ENCODE results near the gene BRD7. TPM values are rescaled to one million over a fixed set of nuclear protein-coding genes. Genes with fewer than 3 reads are reported as not detected.
"Not testable (repeated sequence)": the region's sequence is repeated elsewhere in the genome, so short reads cannot be mapped to it uniquely, and the experiment has no call there.

BRD7 gene
- total and polyA plus RNA-seq, 4 donors = 55.2 to 105 (median 92.9) TPM

GRCh38 chr16:50345210-50345609 lies 23.6 kb downstream of the BRD7 start:
- not testable (repeated sequence) for H3K4me3 ChIP-seq (ENCODE audit: low read depth, low read length); H3K4me1 ChIP-seq (ENCODE audit: control insufficient read depth, insufficient read depth, low read length); H3K27ac ChIP-seq (ENCODE audit: low read depth, low read length); DNase-seq (ENCODE audit: low read depth in 4 of 6, low spot score in 6 of 6); H3K27me3 ChIP-seq (ENCODE audit: control insufficient read depth, insufficient read depth, low read length); H3K9me3 ChIP-seq (ENCODE audit: control insufficient read depth, insufficient read depth, low read length)
- WGBS (ENCODE audit: insufficient coverage) = no CpG with 5 or more reads among the region's 2 CpGs
- peaks cover 12% of the 10 kb centered on the region for H3K36me3 ChIP-seq (ENCODE audit: control insufficient read depth, insufficient read depth, low read length)

- not testable (repeated sequence) for H3K9me3 ChIP-seq (ENCODE audit: control insufficient read depth, insufficient read depth, low read length); H3K27ac ChIP-seq (ENCODE audit: low read depth, low read length); H3K27me3 ChIP-seq (ENCODE audit: control insufficient read depth, insufficient read depth, low read length); H3K4me3 ChIP-seq (ENCODE audit: low read depth, low read length); H3K4me1 ChIP-seq (ENCODE audit: control insufficient read depth, insufficient read depth, low read length); DNase-seq (ENCODE audit: low read depth in 4 of 6, low spot score in 6 of 6)
- H3K36me3 ChIP-seq (ENCODE audit: control insufficient read depth, insufficient read depth, low read length) = peaks cover 12% of the 10 kb centered on the region
- WGBS (ENCODE audit: insufficient coverage) = 53% methylated on average over 7 of the region's 8 CpGs
Measured at GRCh38 chr16:50343566-50343965, 25.2 kb downstream of the BRD7 start.

GRCh38 chr16:50340578-50340977 lies 28.2 kb downstream of the BRD7 start:
- Histone ChIP-seq H3K4me3 (ENCODE audit: low read depth, low read length) (no peak overlapping the region), H3K27ac (ENCODE audit: low read depth, low read length) (no peak overlapping the region), H3K27me3 (ENCODE audit: control insufficient read depth, insufficient read depth, low read length) (no peaks in the 10 kb centered on the region), H3K9me3 (ENCODE audit: control insufficient read depth, insufficient read depth, low read length) (no peaks in the 10 kb centered on the region), H3K4me1 (ENCODE audit: control insufficient read depth, insufficient read depth, low read length) (no peaks in the 10 kb centered on the region), H3K36me3 (ENCODE audit: control insufficient read depth, insufficient read depth, low read length) (peaks cover 12% of the 10 kb centered on the region)
- no CpG with 5 or more reads among the region's 2 CpGs for WGBS (ENCODE audit: insufficient coverage)
- no peak for DNase-seq (ENCODE audit: low read depth in 4 of 6, low spot score in 6 of 6)

DNA sequence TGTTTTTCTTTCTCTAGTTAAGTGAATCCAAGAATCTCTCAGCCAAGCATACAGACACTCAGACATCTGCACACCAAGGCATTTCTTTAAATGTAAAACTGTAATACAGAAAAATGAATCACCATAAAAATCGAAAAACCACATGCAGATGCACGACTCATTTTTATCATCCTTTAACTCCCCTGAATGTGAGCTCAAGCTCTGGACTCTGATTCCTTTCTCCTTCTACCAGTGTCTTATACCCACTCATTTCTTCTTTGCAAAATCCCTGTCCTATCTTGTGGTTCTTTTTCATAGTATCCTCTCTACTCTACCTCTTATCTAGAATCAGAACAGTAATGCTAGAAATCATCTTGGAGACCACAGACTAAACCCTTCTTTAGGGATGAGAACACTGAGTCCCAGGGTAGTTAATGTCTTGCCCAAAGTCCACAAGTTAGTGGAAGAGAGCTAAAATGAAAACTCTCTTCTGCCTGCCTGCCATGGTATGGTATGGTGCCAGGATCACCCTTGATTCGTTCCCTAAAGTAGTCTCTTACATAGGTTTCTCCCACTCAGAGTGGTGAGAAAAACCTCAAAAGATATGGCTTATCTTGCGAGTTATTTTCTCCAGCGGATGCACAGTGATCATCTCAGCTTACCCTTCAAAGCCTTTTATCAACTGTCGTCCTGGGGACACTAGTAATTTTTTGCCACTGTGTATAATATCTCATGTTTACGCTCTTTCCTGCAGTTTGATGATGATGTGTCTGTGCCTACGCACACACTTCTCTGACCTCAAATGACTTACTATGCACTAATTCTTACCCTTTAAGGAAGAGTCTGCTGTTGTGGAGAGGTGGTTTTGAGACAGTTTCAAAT lies 30.2 kb downstream of the BRD7 start:
- Histone ChIP-seq H3K4me3 (ENCODE audit: low read depth, low read length) (no peak overlapping the region), H3K36me3 (ENCODE audit: control insufficient read depth, insufficient read depth, low read length) (peaks cover 14% of the 10 kb centered on the region), H3K27ac (ENCODE audit: low read depth, low read length) (no peak overlapping the region), H3K4me1 (ENCODE audit: control insufficient read depth, insufficient read depth, low read length) (no peaks in the 10 kb centered on the region), H3K9me3 (ENCODE audit: control insufficient read depth, insufficient read depth, low read length) (no peaks in the 10 kb centered on the region), H3K27me3 (ENCODE audit: control insufficient read depth, insufficient read depth, low read length) (no peaks in the 10 kb centered on the region)
- no peak for DNase-seq (ENCODE audit: low read depth in 4 of 6, low spot score in 6 of 6)
- WGBS (ENCODE audit: insufficient coverage) = 90% methylated on average over 4 of the region's 8 CpGs

DNA sequence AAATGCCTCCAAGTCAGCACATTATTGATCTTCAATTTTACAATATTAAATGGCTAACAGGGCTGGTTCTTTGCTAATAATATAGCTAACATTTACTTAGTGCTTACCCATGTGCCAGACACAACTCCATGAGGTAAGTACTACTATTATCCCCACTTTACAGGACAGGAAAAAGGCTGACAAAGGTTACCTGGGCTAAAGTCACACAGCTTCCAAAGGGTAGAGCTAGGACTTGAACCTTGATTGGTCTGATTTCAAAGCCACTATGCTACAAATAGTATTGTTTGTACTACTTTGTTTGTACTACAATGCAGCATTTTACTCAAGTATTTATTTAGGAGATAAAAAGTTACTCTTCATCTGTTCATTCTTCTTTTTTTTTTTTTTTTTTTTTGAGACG lies 31.9 kb downstream of the BRD7 start:
- DNase-seq (ENCODE audit: low read depth in 4 of 6, low spot score in 6 of 6) = no peak
- Histone ChIP-seq H3K4me1 (ENCODE audit: control insufficient read depth, insufficient read depth, low read length) (no peaks in the 10 kb centered on the region), H3K27ac (ENCODE audit: low read depth, low read length) (no peak overlapping the region), H3K9me3 (ENCODE audit: control insufficient read depth, insufficient read depth, low read length) (no peaks in the 10 kb centered on the region), H3K4me3 (ENCODE audit: low read depth, low read length) (no peak overlapping the region), H3K36me3 (ENCODE audit: control insufficient read depth, insufficient read depth, low read length) (peaks cover 7% of the 10 kb centered on the region), H3K27me3 (ENCODE audit: control insufficient read depth, insufficient read depth, low read length) (no peaks in the 10 kb centered on the region)
- no CpG with 5 or more reads among the region's 1 CpG for WGBS (ENCODE audit: insufficient coverage)

GRCh38 chr16:50335196-50335958 lies 33.4 kb downstream of the BRD7 start:
- H3K4me3 ChIP-seq (ENCODE audit: low read depth, low read length) = no peak overlapping the region
- H3K27ac ChIP-seq (ENCODE audit: low read depth, low read length) = no peak overlapping the region

GRCh38 chr16:50334106-50334975 lies 34.4 kb downstream of the BRD7 start:
- Histone ChIP-seq H3K9me3 (ENCODE audit: control insufficient read depth, insufficient read depth, low read length) (no peaks in the 10 kb centered on the region), H3K27me3 (ENCODE audit: control insufficient read depth, insufficient read depth, low read length) (no peaks in the 10 kb centered on the region), H3K4me3 (ENCODE audit: low read depth, low read length) (no peak overlapping the region), H3K27ac (ENCODE audit: low read depth, low read length) (no peak overlapping the region), H3K36me3 (ENCODE audit: control insufficient read depth, insufficient read depth, low read length) (peaks cover 6% of the 10 kb centered on the region), H3K4me1 (ENCODE audit: control insufficient read depth, insufficient read depth, low read length) (no peaks in the 10 kb centered on the region)
- 91% methylated on average over 7 of the region's 14 CpGs for WGBS (ENCODE audit: insufficient coverage)
- DNase-seq (ENCODE audit: low read depth in 4 of 6, low spot score in 6 of 6) = no peak

More at GRCh38 chr16:50335196-50335958, 33.4 kb downstream of the BRD7 start:
- Histone ChIP-seq H3K27me3 (ENCODE audit: control insufficient read depth, insufficient read depth, low read length) (no peaks in the 10 kb centered on the region), H3K36me3 (ENCODE audit: control insufficient read depth, insufficient read depth, low read length) (peaks cover 3% of the 10 kb centered on the region), H3K4me1 (ENCODE audit: control insufficient read depth, insufficient read depth, low read length) (no peaks in the 10 kb centered on the region), H3K9me3 (ENCODE audit: control insufficient read depth, insufficient read depth, low read length) (no peaks in the 10 kb centered on the region)
- no peak for DNase-seq (ENCODE audit: low read depth in 4 of 6, low spot score in 6 of 6)
- WGBS (ENCODE audit: insufficient coverage) = 81% methylated on average over 7 of the region's 8 CpGs

DNA sequence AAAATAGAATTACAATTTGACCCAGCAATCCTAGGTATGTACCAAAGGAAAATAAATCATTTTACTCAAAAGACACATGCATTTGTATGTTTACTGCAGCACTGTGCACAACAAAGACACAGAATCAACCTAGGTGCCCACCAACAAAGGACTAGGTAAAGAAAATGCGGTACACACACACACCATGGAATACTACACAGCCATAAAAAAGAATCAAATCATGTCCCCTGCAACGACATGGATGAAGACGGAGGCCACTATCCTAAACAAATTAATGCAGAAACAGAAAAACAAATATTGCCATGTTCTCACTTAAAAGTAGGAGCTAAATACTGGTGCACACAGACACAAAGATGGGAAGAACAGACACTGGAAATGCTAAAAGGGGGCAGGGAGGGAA lies 36.2 kb downstream of the BRD7 start:
- Histone ChIP-seq H3K27ac (ENCODE audit: low read depth, low read length) (no peak overlapping the region), H3K36me3 (ENCODE audit: control insufficient read depth, insufficient read depth, low read length) (peaks cover 8% of the 10 kb centered on the region), H3K4me1 (ENCODE audit: control insufficient read depth, insufficient read depth, low read length) (no peaks in the 10 kb centered on the region), H3K9me3 (ENCODE audit: control insufficient read depth, insufficient read depth, low read length) (no peaks in the 10 kb centered on the region), H3K4me3 (ENCODE audit: low read depth, low read length) (no peak overlapping the region), H3K27me3 (ENCODE audit: control insufficient read depth, insufficient read depth, low read length) (no peaks in the 10 kb centered on the region)
- WGBS (ENCODE audit: insufficient coverage) = no CpG with 5 or more reads among the region's 3 CpGs
- no peak for DNase-seq (ENCODE audit: low read depth in 4 of 6, low spot score in 6 of 6)

DNA sequence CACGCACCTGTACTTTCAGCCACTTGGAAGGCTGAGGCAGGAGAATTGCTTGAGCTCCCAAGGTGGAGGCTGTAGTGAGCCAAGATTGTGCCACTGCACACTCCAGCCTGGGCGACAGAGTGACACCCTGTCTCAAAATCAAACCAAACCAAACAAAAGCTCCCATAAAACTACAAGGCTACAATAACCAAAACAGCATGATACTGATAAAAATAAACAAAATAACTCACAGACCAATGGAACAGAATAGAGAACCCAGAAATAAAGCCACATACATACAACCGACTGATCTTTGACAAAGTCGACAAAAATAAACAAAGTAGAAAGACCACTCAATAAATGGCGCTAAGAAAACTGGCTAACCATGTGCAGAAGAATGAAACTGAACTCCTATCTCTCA lies 37.2 kb downstream of the BRD7 start:
- peaks cover 11% of the 10 kb centered on the region for H3K36me3 ChIP-seq (ENCODE audit: control insufficient read depth, insufficient read depth, low read length)
- no peak overlapping the region for H3K27ac ChIP-seq (ENCODE audit: low read depth, low read length)
- DNase-seq (ENCODE audit: low read depth in 4 of 6, low spot score in 6 of 6) = no peak
- no peaks in the 10 kb centered on the region for H3K4me1 ChIP-seq (ENCODE audit: control insufficient read depth, insufficient read depth, low read length)
- no peaks in the 10 kb centered on the region for H3K9me3 ChIP-seq (ENCODE audit: control insufficient read depth, insufficient read depth, low read length)
- no peak overlapping the region for H3K4me3 ChIP-seq (ENCODE audit: low read depth, low read length)
- 93% methylated on average over 4 of the region's 5 CpGs for WGBS (ENCODE audit: insufficient coverage)
- no peaks in the 10 kb centered on the region for H3K27me3 ChIP-seq (ENCODE audit: control insufficient read depth, insufficient read depth, low read length)
